NT2/D1 (cell line): ENCODE measurements around the gene ARF1.

Source experiments
- SUZ12 ChIP-seq: IDR thresholded peaks from 2 replicates; pipeline ENCODE4 v1.6.1; 2011; ENCODE audit not compliant: insufficient read length, insufficient read depth; ENCODE audit errors: extremely low read depth
- YY1 ChIP-seq: IDR thresholded peaks from 2 replicates; pipeline ENCODE4 v1.6.1; 2011; ENCODE audit not compliant: insufficient read length, insufficient read depth
- ZNF274 ChIP-seq: IDR thresholded peaks from 2 replicates; pipeline ENCODE4 v1.6.1; 2011; ENCODE audit warnings: mild to moderate bottlenecking, low read depth, low read length

GRCh38 chr1:228041316-228041715 is 41.2 kb upstream of the ARF1 start:
- no peak for TF ChIP-seq ZNF274
- TF ChIP-seq YY1 = no peak
- no peak for TF ChIP-seq SUZ12
